A673 (cell line): ENCODE measurements around the gene SH2D4B. TPM values are rescaled to one million over a fixed set of nuclear protein-coding genes. Genes with fewer than 3 reads are reported as not detected.

Experiments used
- BruUV-seq: library from RNA; stranded (reverse); fragments of 400-500 nt; replicated peaks from 2 replicates; lab custom pipeline; 2021; lab: Mats Ljungman, UMichigan
- CTCF ChIA-PET: fragments of 300-600 bp; sonication (Branson Sonifier 250); formaldehyde crosslinking; loops from one replicate; lab custom pipeline; 2022; ENCODE audit warnings: antibody characterized with exemption; lab: Charles Lee
- POLR2A ChIA-PET: fragments of 300-600 bp; sonication (Branson Sonifier 250); formaldehyde crosslinking; loops from one replicate; lab custom pipeline; 2022; ENCODE audit warnings: antibody characterized with exemption; ENCODE audit not compliant: low non-redundant PET; lab: Charles Lee
- DNase-seq: peaks from one replicate; pipeline ENCODE4 v3.0.0-alpha.2; 2015; ENCODE audit warnings: low spot score
- H3K27ac ChIP-seq: fragments of 200-600 bp; sonication (generic); 2 replicates; pipeline ENCODE4 v1.5.1; 2016; ENCODE audit warnings: mixed run types, low read depth, mild to moderate bottlenecking, mixed read lengths, antibody characterized with exemption, low read length; ENCODE audit not compliant: poor library complexity, severe bottlenecking
- H3K27me3 ChIP-seq: fragments of 200-600 bp; sonication (generic); replicated peaks from 2 replicates; pipeline ENCODE4 v1.6.1; 2017; ENCODE audit warnings: mixed run types, low read depth, mild to moderate bottlenecking, mixed read lengths, antibody characterized with exemption, low read length; ENCODE audit not compliant: insufficient read depth, poor library complexity
- H3K36me3 ChIP-seq: fragments of 200-600 bp; sonication (generic); 2 replicates; pipeline ENCODE4 v1.6.1; 2016; ENCODE audit warnings: mixed run types, mild to moderate bottlenecking, mixed read lengths, antibody characterized with exemption, low read length; ENCODE audit not compliant: insufficient read depth, poor library complexity, severe bottlenecking
- H3K4me1 ChIP-seq: fragments of 200-600 bp; sonication (generic); 2 replicates; pipeline ENCODE4 v1.6.1; 2017; ENCODE audit warnings: mixed run types, mild to moderate bottlenecking, mixed read lengths, antibody characterized with exemption, low read length; ENCODE audit not compliant: insufficient read depth, poor library complexity, severe bottlenecking
- H3K4me3 ChIP-seq: fragments of 200-600 bp; sonication (generic); 2 replicates; pipeline ENCODE4 v1.5.1; 2016; ENCODE audit warnings: low read depth, mixed run types, mild to moderate bottlenecking, mixed read lengths, low read length; ENCODE audit not compliant: poor library complexity, severe bottlenecking
- H3K9me3 ChIP-seq: fragments of 200-600 bp; sonication (generic); 2 replicates; pipeline ENCODE4 v1.6.1; 2016; ENCODE audit warnings: mixed run types, low read depth, mild to moderate bottlenecking, mixed read lengths, antibody characterized with exemption, low read length; ENCODE audit not compliant: poor library complexity, severe bottlenecking
- CTCF ChIP-seq: fragments of 300-800, 200-600 bp; sonication (generic); conservative IDR thresholded peaks from 2 replicates; pipeline ENCODE4 v1.5.1; 2017; ENCODE audit warnings: low read depth, mild to moderate bottlenecking, antibody characterized with exemption, low read length, moderate library complexity, mixed read lengths
- EZH2 ChIP-seq: fragments of 200-600 bp; sonication (generic); IDR thresholded peaks from 2 replicates; pipeline ENCODE4 v1.6.1; 2017; ENCODE audit warnings: borderline replicate concordance, low read depth, mild to moderate bottlenecking, mixed read lengths, antibody characterized with exemption, low read length; ENCODE audit not compliant: poor library complexity, severe bottlenecking
- intact Hi-C: fragments of 100-400 bp; cut with micrococcal nuclease; formaldehyde crosslinking; loops from one replicate; pipeline ENCODE4 v1.10.0; 2022; ENCODE audit not compliant: unreplicated experiment
- total RNA-seq: library from RNA; stranded (reverse); gene quantifications from 2 replicates; pipeline ENCODE4 v1.2.3, GENCODE V29; 2021

The SH2D4B gene
- total RNA-seq, 1 experiment from 2014 or later = 0.19 TPM

- no peaks in the 10 kb centered on the region for H3K4me1 ChIP-seq
- H3K4me3 ChIP-seq = no peak overlapping the region
- DNase-seq = no peak
- POLR2A ChIA-PET = no interaction called here
- intact Hi-C loops = no loop called here
- H3K27ac ChIP-seq = no peak overlapping the region
- no peaks in the 10 kb centered on the region for H3K27me3 ChIP-seq
- TF ChIP-seq CTCF = no peak
- no peak for TF ChIP-seq EZH2
- no peaks in the 10 kb centered on the region for H3K36me3 ChIP-seq
- no TSS peak for BruUV-seq
- H3K9me3 ChIP-seq = no peaks in the 10 kb centered on the region
- CTCF ChIA-PET = no interaction called here
Measured at GRCh38 chr10:80622153-80622552, 84.5 kb downstream of the SH2D4B start.

- CTCF ChIA-PET = no interaction called here
- Histone ChIP-seq H3K27ac (no peak overlapping the region), H3K9me3 (no peaks in the 10 kb centered on the region), H3K4me3 (no peak overlapping the region), H3K36me3 (no peaks in the 10 kb centered on the region), H3K4me1 (no peaks in the 10 kb centered on the region), H3K27me3 (no peaks in the 10 kb centered on the region)
- POLR2A ChIA-PET = no interaction called here
- intact Hi-C loops = no loop called here
- TF ChIP-seq CTCF = no peak
- no peak for TF ChIP-seq EZH2
- DNase-seq = no peak
- BruUV-seq = no TSS peak
Measured at GRCh38 chr10:80630324-80630723, 92.6 kb downstream of the SH2D4B start.

GRCh38 chr10:80632742-80633141 lies 95.0 kb downstream of the SH2D4B start:
- no peak overlapping the region for H3K4me3 ChIP-seq
- TF ChIP-seq CTCF (no peak), EZH2 (no peak)
- intact Hi-C loops = no loop called here
- no peak overlapping the region for H3K27ac ChIP-seq
- peak; percentile 6 for DNase-seq
- CTCF ChIA-PET = no interaction called here
- no TSS peak for BruUV-seq
- no peaks in the 10 kb centered on the region for H3K36me3 ChIP-seq
- H3K27me3 ChIP-seq = no peaks in the 10 kb centered on the region
- no peaks in the 10 kb centered on the region for H3K4me1 ChIP-seq
- POLR2A ChIA-PET = no interaction called here
- no peaks in the 10 kb centered on the region for H3K9me3 ChIP-seq
